Duodenal mucosa (tissue), 2 donors: ENCODE results near the gene TRMT11.
"Not testable (repeated sequence)": the region's sequence is repeated elsewhere in the genome, so short reads cannot be mapped to it uniquely, and the experiment has no call there.

Source experiments
- H3K27ac ChIP-seq: one replicate; pipeline ENCODE4 v1.7.0; 2013; ENCODE audit warnings: low read depth, low read length
- H3K27me3 ChIP-seq, 2 donors: one replicate each; pipeline ENCODE4 v1.7.0; 2013; ENCODE audit warnings: low read length in 2 of 2, control low read depth in 1 of 2; ENCODE audit not compliant: insufficient read depth in 2 of 2, control insufficient read depth in 1 of 2
- H3K36me3 ChIP-seq, 2 donors: one replicate each; pipeline ENCODE4 v1.7.0; 2013; ENCODE audit warnings: low read length in 2 of 2, control low read depth in 1 of 2; ENCODE audit not compliant: insufficient read depth in 2 of 2, control insufficient read depth in 1 of 2
- H3K4me1 ChIP-seq, 2 donors: one replicate each; pipeline ENCODE4 v1.7.0; 2013; ENCODE audit warnings: low read length in 2 of 2, control low read depth in 1 of 2; ENCODE audit not compliant: insufficient read depth in 2 of 2, control insufficient read depth in 1 of 2
- H3K4me3 ChIP-seq, 2 donors: one replicate each; pipeline ENCODE4 v1.7.0; 2013; ENCODE audit warnings: low read length in 2 of 2, low read depth in 1 of 2
- H3K9ac ChIP-seq, 2 donors: one replicate each; pipeline ENCODE4 v1.7.0; 2013; ENCODE audit warnings: low read length in 2 of 2, low read depth in 1 of 2
- H3K9me3 ChIP-seq, 2 donors: one replicate each; pipeline ENCODE4 v1.7.0; 2013; ENCODE audit warnings: low read length in 2 of 2, control low read depth in 1 of 2; ENCODE audit not compliant: control insufficient read depth in 1 of 2

The TRMT11 gene

GRCh38 chr6:126017668-126018067 lies 31.3 kb downstream of the TRMT11 start:
- H3K36me3 ChIP-seq, result peaks cover 24 to 69% of the 10 kb centered on the region in 2 donors
- no peak overlapping the region for H3K27ac ChIP-seq
- no peak overlapping the region for H3K9ac ChIP-seq
- no peaks in the 10 kb centered on the region for H3K27me3 ChIP-seq
- no peak overlapping the region for H3K4me3 ChIP-seq
- no peaks in the 10 kb centered on the region for H3K4me1 ChIP-seq
- H3K9me3 ChIP-seq, result no peaks in the 10 kb centered on the region

GRCh38 chr6:126020305-126021050 lies 34.1 kb downstream of the TRMT11 start:
- H3K4me1 ChIP-seq, result no peaks in the 10 kb centered on the region
- no peak overlapping the region for H3K27ac ChIP-seq
- no peaks in the 10 kb centered on the region for H3K27me3 ChIP-seq
- H3K4me3 ChIP-seq, result no peak overlapping the region
- H3K9me3 ChIP-seq, result no peaks in the 10 kb centered on the region
- no peak overlapping the region for H3K9ac ChIP-seq
- H3K36me3 ChIP-seq, result peaks cover 18 to 60% of the 10 kb centered on the region in 2 donors

GRCh38 chr6:126023474-126023873 lies 37.1 kb downstream of the TRMT11 start:
- not testable (repeated sequence) for H3K27me3 ChIP-seq, H3K27ac ChIP-seq, H3K4me1 ChIP-seq, H3K9ac ChIP-seq, H3K4me3 ChIP-seq, H3K9me3 ChIP-seq
- H3K36me3 ChIP-seq, result peaks cover 15 to 55% of the 10 kb centered on the region in 2 donors

GRCh38 chr6:126026001-126026400 lies 39.7 kb downstream of the TRMT11 start:
- Histone ChIP-seq H3K27ac (no peak overlapping the region), H3K4me1 (no peaks in the 10 kb centered on the region), H3K4me3 (no peak overlapping the region), H3K27me3 (no peaks in the 10 kb centered on the region), H3K36me3 (peaks cover 5 to 40% of the 10 kb centered on the region in 2 donors), H3K9ac (no peak overlapping the region), H3K9me3 (no peaks in the 10 kb centered on the region)

- Histone ChIP-seq H3K9me3 (no peaks in the 10 kb centered on the region), H3K27ac (no peak overlapping the region), H3K36me3 (peaks cover 7 to 39% of the 10 kb centered on the region in 2 donors), H3K27me3 (no peaks in the 10 kb centered on the region), H3K4me3 (no peak overlapping the region), H3K4me1 (no peaks in the 10 kb centered on the region), H3K9ac (no peak overlapping the region)
These were observed 41.3 kb downstream of the TRMT11 start for GRCh38 chr6:126027601-126028000.

GRCh38 chr6:126030045-126030444 lies 43.7 kb downstream of the TRMT11 start:
- H3K9me3 ChIP-seq, result no peaks in the 10 kb centered on the region
- H3K36me3 ChIP-seq, result peaks cover 6 to 31% of the 10 kb centered on the region in 2 donors
- no peak overlapping the region for H3K9ac ChIP-seq
- peaks cover 0 to 4% of the 10 kb centered on the region in 2 donors for H3K4me1 ChIP-seq
- H3K4me3 ChIP-seq, result no peak overlapping the region
- H3K27ac ChIP-seq, result no peak overlapping the region
- H3K27me3 ChIP-seq, result no peaks in the 10 kb centered on the region

- Histone ChIP-seq H3K27me3 (no peaks in the 10 kb centered on the region), H3K9me3 (no peaks in the 10 kb centered on the region), H3K4me1 (peaks cover 0 to 4% of the 10 kb centered on the region in 2 donors), H3K36me3 (peaks cover 15 to 37% of the 10 kb centered on the region in 2 donors), H3K27ac (no peak overlapping the region), H3K4me3 (no peak overlapping the region), H3K9ac (no peak overlapping the region)
These were observed 47.4 kb downstream of the TRMT11 start for GRCh38 chr6:126033696-126034095.

- Histone ChIP-seq H3K4me3 (no peak overlapping the region), H3K27me3 (no peaks in the 10 kb centered on the region), H3K27ac (no peak overlapping the region), H3K4me1 (peaks cover 0 to 4% of the 10 kb centered on the region in 2 donors), H3K36me3 (peaks cover 15 to 33% of the 10 kb centered on the region in 2 donors), H3K9ac (no peak overlapping the region), H3K9me3 (no peaks in the 10 kb centered on the region)
These were observed 48.3 kb downstream of the TRMT11 start for GRCh38 chr6:126034656-126035055.

- H3K36me3 ChIP-seq, result peaks cover 15 to 36% of the 10 kb centered on the region in 2 donors
- no peak overlapping the region for H3K27ac ChIP-seq
- peaks cover 0 to 10% of the 10 kb centered on the region in 2 donors for H3K4me1 ChIP-seq
- no peak overlapping the region for H3K9ac ChIP-seq
- no peaks in the 10 kb centered on the region for H3K9me3 ChIP-seq
- H3K27me3 ChIP-seq, result no peaks in the 10 kb centered on the region
- no peak overlapping the region for H3K4me3 ChIP-seq
These were observed 49.4 kb downstream of the TRMT11 start for GRCh38 chr6:126035764-126036163.

- Histone ChIP-seq H3K9me3 (no peaks in the 10 kb centered on the region), H3K4me1 (peaks cover 0 to 17% of the 10 kb centered on the region in 2 donors), H3K27ac (no peak overlapping the region), H3K27me3 (no peaks in the 10 kb centered on the region), H3K4me3 (no peak overlapping the region), H3K36me3 (peaks cover 9 to 29% of the 10 kb centered on the region in 2 donors), H3K9ac (no peak overlapping the region)
These were observed 51.9 kb downstream of the TRMT11 start for GRCh38 chr6:126038234-126038633.
